ENCODE results near the gene ASPSCR1. TPM values are rescaled to one million over a fixed set of nuclear protein-coding genes. Genes with fewer than 3 reads are reported as not detected.
A peak's percentile ranks its signal among the peaks of the same experiment; 100 is the strongest.

ASPSCR1 gene
- total and polyA plus RNA-seq, 2 of the 13 experiments (the other 11 are each of a cell fraction or from before 2014, with no cell fraction given): 274 to 314 TPM

DNA sequence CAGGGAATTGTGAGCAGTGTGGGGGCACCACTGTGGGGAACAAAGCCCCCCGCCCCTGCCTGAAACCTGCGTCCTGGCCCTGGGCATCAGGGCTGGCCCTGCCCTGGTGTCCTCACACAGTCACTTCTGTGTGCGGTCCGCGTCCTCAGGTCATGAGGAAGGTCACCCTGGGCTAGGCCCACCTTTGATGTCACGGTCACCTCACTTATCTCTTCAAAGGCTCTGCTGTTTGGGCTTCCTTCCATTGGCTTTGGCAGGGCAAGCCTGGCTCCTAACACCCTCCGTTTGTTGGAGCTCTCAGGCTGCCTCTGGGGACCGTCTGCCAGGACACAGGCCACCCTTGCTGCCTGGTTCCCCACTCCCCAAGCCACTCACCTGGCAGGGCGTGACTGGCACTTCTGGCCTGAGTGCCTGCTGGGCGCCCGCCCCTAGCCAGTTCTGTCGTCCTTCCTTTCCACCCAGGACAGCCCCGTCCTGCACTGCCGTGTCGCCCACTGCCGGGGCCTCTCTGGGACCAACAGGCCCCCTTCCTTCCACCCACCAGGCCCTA lies 36.4 kb downstream of the ASPSCR1 start (continued):
- TF ChIP-seq ZBTB33 (CRISPR knock-in tag; IDR thresholded peaks at IDR 0.05): peak; percentile 74
- 0 out of 2 replicates have a peak, but pooled peaks have one; percentile 45 for TF ChIP-seq FOXA3 (CRISPR knock-in tag; IDR thresholded peaks at IDR 0.05)
- TF ChIP-seq ZNF547 (CRISPR knock-in tag; IDR thresholded peaks at IDR 0.05): no peak
- no peak for TF ChIP-seq SRSF1 (optimal IDR thresholded peaks at IDR 0.05; ENCODE audit: low read depth, low read length)
- TF ChIP-seq, protein P1, sequence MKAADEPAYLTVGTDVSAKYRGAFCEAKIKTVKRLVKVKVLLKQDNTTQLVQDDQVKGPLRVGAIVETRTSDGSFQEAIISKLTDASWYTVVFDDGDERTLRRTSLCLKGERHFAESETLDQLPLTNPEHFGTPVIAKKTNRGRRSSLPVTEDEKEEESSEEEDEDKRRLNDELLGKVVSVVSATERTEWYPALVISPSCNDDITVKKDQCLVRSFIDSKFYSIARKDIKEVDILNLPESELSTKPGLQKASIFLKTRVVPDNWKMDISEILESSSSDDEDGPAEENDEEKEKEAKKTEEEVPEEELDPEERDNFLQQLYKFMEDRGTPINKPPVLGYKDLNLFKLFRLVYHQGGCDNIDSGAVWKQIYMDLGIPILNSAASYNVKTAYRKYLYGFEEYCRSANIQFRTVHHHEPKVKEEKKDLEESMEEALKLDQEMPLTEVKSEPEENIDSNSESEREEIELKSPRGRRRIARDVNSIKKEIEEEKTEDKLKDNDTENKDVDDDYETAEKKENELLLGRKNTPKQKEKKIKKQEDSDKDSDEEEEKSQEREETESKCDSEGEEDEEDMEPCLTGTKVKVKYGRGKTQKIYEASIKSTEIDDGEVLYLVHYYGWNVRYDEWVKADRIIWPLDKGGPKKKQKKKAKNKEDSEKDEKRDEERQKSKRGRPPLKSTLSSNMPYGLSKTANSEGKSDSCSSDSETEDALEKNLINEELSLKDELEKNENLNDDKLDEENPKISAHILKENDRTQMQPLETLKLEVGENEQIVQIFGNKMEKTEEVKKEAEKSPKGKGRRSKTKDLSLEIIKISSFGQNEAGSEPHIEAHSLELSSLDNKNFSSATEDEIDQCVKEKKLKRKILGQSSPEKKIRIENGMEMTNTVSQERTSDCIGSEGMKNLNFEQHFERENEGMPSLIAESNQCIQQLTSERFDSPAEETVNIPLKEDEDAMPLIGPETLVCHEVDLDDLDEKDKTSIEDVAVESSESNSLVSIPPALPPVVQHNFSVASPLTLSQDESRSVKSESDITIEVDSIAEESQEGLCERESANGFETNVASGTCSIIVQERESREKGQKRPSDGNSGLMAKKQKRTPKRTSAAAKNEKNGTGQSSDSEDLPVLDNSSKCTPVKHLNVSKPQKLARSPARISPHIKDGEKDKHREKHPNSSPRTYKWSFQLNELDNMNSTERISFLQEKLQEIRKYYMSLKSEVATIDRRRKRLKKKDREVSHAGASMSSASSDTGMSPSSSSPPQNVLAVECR (CRISPR knock-in tag; IDR thresholded peaks at IDR 0.05; ENCODE audit: borderline replicate concordance): no peak
- no peak for TF ChIP-seq CC2D1A (CRISPR knock-in tag; IDR thresholded peaks at IDR 0.05)
- TF ChIP-seq ETV6 (CRISPR knock-in tag; conservative IDR thresholded peaks at IDR 0.05): no peak
- TF ChIP-seq PHF8 (CRISPR knock-in tag; IDR thresholded peaks at IDR 0.05): no peak
- TF ChIP-seq, protein P2, sequence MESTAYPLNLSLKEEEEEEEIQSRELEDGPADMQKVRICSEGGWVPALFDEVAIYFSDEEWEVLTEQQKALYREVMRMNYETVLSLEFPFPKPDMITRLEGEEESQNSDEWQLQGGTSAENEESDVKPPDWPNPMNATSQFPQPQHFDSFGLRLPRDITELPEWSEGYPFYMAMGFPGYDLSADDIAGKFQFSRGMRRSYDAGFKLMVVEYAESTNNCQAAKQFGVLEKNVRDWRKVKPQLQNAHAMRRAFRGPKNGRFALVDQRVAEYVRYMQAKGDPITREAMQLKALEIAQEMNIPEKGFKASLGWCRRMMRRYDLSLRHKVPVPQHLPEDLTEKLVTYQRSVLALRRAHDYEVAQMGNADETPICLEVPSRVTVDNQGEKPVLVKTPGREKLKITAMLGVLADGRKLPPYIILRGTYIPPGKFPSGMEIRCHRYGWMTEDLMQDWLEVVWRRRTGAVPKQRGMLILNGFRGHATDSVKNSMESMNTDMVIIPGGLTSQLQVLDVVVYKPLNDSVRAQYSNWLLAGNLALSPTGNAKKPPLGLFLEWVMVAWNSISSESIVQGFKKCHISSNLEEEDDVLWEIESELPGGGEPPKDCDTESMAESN (CRISPR knock-in tag; conservative IDR thresholded peaks at IDR 0.05): no peak
- TF ChIP-seq, protein P3, sequence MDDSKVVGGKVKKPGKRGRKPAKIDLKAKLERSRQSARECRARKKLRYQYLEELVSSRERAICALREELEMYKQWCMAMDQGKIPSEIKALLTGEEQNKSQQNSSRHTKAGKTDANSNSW (CRISPR knock-in tag; IDR thresholded peaks at IDR 0.05; ENCODE audit: borderline replicate concordance): no peak
- TF ChIP-seq ZNF572 (CRISPR knock-in tag; IDR thresholded peaks at IDR 0.05): no peak
- no peak for TF ChIP-seq ZNF256 (CRISPR knock-in tag; conservative IDR thresholded peaks at IDR 0.05)
- no peak for TF ChIP-seq GMEB1 (CRISPR knock-in tag; IDR thresholded peaks at IDR 0.05; ENCODE audit: borderline replicate concordance)
- no peak for TF ChIP-seq NFAT5 (CRISPR knock-in tag; IDR thresholded peaks at IDR 0.05)
